ENCODE data around the gene PTBP3.
"Not testable (repeated sequence)": the region's sequence is repeated elsewhere in the genome, so short reads cannot be mapped to it uniquely, and the experiment has no call there.

GRCh38 chr9:112373666-112374065 lies 40.2 kb upstream of the PTBP3 start:
- TF ChIP-seq POLR2A, CTCF (IDR thresholded peaks at IDR 0.05): not testable (repeated sequence)
